ENCODE results near the gene CHPF. TPM values are rescaled to one million over a fixed set of nuclear protein-coding genes. Genes with fewer than 3 reads are reported as not detected.

The CHPF gene
- total RNA-seq, 4 donors from 2014 or later, result 19.0 to 122 (median 90.5) TPM

- DNase-seq, result no peak
- no peak for TF ChIP-seq CTCF (IDR thresholded peaks at IDR 0.05)
- TF ChIP-seq POLR2A (IDR thresholded peaks at IDR 0.05), result no peak
- no peaks in the 10 kb centered on the region for H3K36me3 ChIP-seq
These were observed 21.8 kb upstream of the CHPF start for GRCh38 chr2:219565130-219566080.

GRCh38 chr2:219563271-219563928, 19.8 kb upstream of the CHPF start:
- Histone ChIP-seq H3K36me3 (no peaks in the 10 kb centered on the region), H3K4me1 (no peaks in the 10 kb centered on the region), H3K27me3 (no peaks in the 10 kb centered on the region), H3K27ac (no peak overlapping the region), H3K4me3 (no peak overlapping the region), H3K9me3 (no peaks in the 10 kb centered on the region)
- no peak for TF ChIP-seq POLR2A (IDR thresholded peaks at IDR 0.05)
- no peak for TF ChIP-seq CTCF (IDR thresholded peaks at IDR 0.05)
- no peak for DNase-seq

More at GRCh38 chr2:219565130-219566080, 21.8 kb upstream of the CHPF start:
- Histone ChIP-seq H3K27ac (no peak overlapping the region), H3K27me3 (no peaks in the 10 kb centered on the region), H3K4me1 (peaks cover 0 to 3% (median 0%) of the 10 kb centered on the region in 4 donors), H3K4me3 (no peak overlapping the region), H3K9me3 (no peaks in the 10 kb centered on the region)

- Histone ChIP-seq H3K4me1 (no peaks in the 10 kb centered on the region), H3K36me3 (no peaks in the 10 kb centered on the region), H3K9me3 (no peaks in the 10 kb centered on the region), H3K27ac (no peak overlapping the region), H3K4me3 (no peak overlapping the region), H3K27me3 (no peaks in the 10 kb centered on the region)
- no peak for DNase-seq
- no peak for TF ChIP-seq POLR2A (IDR thresholded peaks at IDR 0.05)
- TF ChIP-seq CTCF (IDR thresholded peaks at IDR 0.05), result no peak
These were observed 18.7 kb upstream of the CHPF start for GRCh38 chr2:219562049-219563020.

GRCh38 chr2:219561179-219562048, 17.8 kb upstream of the CHPF start:
- H3K27ac ChIP-seq, result no peak overlapping the region
- H3K4me3 ChIP-seq, result no peak overlapping the region
- H3K36me3 ChIP-seq, result no peaks in the 10 kb centered on the region
- DNase-seq, result no peak
- no peaks in the 10 kb centered on the region for H3K4me1 ChIP-seq
- no peaks in the 10 kb centered on the region for H3K27me3 ChIP-seq
- TF ChIP-seq CTCF (IDR thresholded peaks at IDR 0.05) (no peak), POLR2A (IDR thresholded peaks at IDR 0.05) (no peak)
- H3K9me3 ChIP-seq, result no peaks in the 10 kb centered on the region

All from Peyer's patch (tissue), 4 donors.